GM23338 (cell line): Measurements from ENCODE around the gene SNAPC2. TPM values are rescaled to one million over a fixed set of nuclear protein-coding genes. Genes with fewer than 3 reads are reported as not detected.

ENCODE experiments used
- ATAC-seq: fragments of 200-7000 bp; cut with Tn5 transposase; 3 replicates; pipeline ENCODE4 v1.9.1; 2020
- DNase-seq: peaks from one replicate; pipeline ENCODE4 v3.0.0-alpha.2; 2015; ENCODE audit warnings: low spot score
- H2AFZ ChIP-seq: fragments of 200-600 bp; sonication (generic); 2 replicates; pipeline ENCODE4 v1.8.0; 2016; ENCODE audit warnings: antibody characterized with exemption, mild to moderate bottlenecking, moderate library complexity
- H3F3A ChIP-seq: fragments of 200-600 bp; sonication (generic); replicated peaks from 2 replicates; pipeline ENCODE4 v1.8.0; 2017; ENCODE audit warnings: antibody characterized with exemption, mixed run types, low read depth
- H3K27ac ChIP-seq: fragments of 200-600 bp; sonication (generic); 2 replicates; pipeline ENCODE4 v1.6.1; 2016; ENCODE audit warnings: low read depth
- H3K27me3 ChIP-seq: fragments of 200-600 bp; sonication (generic); 2 replicates; pipeline ENCODE4 v1.8.0; 2016; ENCODE audit warnings: mild to moderate bottlenecking, mixed run types, moderate library complexity; ENCODE audit not compliant: insufficient read depth
- H3K36me3 ChIP-seq: fragments of 200-600 bp; sonication (generic); 2 replicates; pipeline ENCODE4 v1.8.0; 2016; ENCODE audit warnings: mild to moderate bottlenecking; ENCODE audit not compliant: insufficient read depth
- H3K4me1 ChIP-seq: fragments of 200-600 bp; sonication (generic); 2 replicates; pipeline ENCODE4 v1.8.0; 2016; ENCODE audit warnings: mild to moderate bottlenecking, moderate library complexity; ENCODE audit not compliant: insufficient read depth
- H3K4me2 ChIP-seq: fragments of 200-600 bp; sonication (generic); 2 replicates; pipeline ENCODE4 v1.7.1; 2017; ENCODE audit warnings: mixed run types
- H3K4me3 ChIP-seq: fragments of 200-600 bp; sonication (generic); 2 replicates; pipeline ENCODE4 v1.6.1; 2016; ENCODE audit warnings: mixed run types
- H3K79me2 ChIP-seq: fragments of 200-600 bp; sonication (generic); replicated peaks from 2 replicates; pipeline ENCODE4 v1.8.0; 2017; ENCODE audit warnings: mild to moderate bottlenecking; ENCODE audit not compliant: insufficient read depth
- H3K9me2 ChIP-seq: fragments of 200-600 bp; sonication (generic); 2 replicates; pipeline ENCODE4 v1.8.0; 2017; ENCODE audit not compliant: insufficient read depth
- H4K20me1 ChIP-seq: fragments of 200-600 bp; sonication (generic); replicated peaks from 2 replicates; pipeline ENCODE4 v1.8.0; 2017; ENCODE audit warnings: mild to moderate bottlenecking; ENCODE audit not compliant: insufficient read depth
- H3K27ac Mint-ChIP-seq: 2 replicates; pipeline ENCODE4 v1.8.0; 2020; ENCODE audit warnings: inconsistent platforms, mild to moderate bottlenecking, moderate library complexity, mixed read lengths
- H3K27me3 Mint-ChIP-seq: 3 replicates; pipeline ENCODE4 v1.8.0; 2022; ENCODE audit warnings: low read depth, mild to moderate bottlenecking, moderate library complexity, mixed read lengths, inconsistent platforms; ENCODE audit not compliant: insufficient read depth, poor library complexity
- H3K36me3 Mint-ChIP-seq: 3 replicates; pipeline ENCODE4 v1.8.0; 2021; ENCODE audit warnings: low read depth, mild to moderate bottlenecking, inconsistent platforms, moderate library complexity, mixed read lengths
- H3K4me1 Mint-ChIP-seq: 3 replicates; pipeline ENCODE4 v1.8.0; 2020; ENCODE audit warnings: mild to moderate bottlenecking, inconsistent platforms, mixed read lengths
- H3K4me3 Mint-ChIP-seq: 3 replicates; pipeline ENCODE4 v1.8.0; 2021; ENCODE audit warnings: moderate library complexity, mild to moderate bottlenecking, inconsistent platforms, mixed read lengths
- H3K9me3 Mint-ChIP-seq: 3 replicates; pipeline ENCODE4 v1.8.0; 2020; ENCODE audit warnings: moderate library complexity, mild to moderate bottlenecking, inconsistent platforms, mixed read lengths
- NANOG ChIP-seq: IDR thresholded peaks from 2 replicates; pipeline ENCODE4 v1.6.1; 2016; ENCODE audit warnings: antibody characterized with exemption, borderline replicate concordance
- POLR2AphosphoS5 ChIP-seq: IDR thresholded peaks from 2 replicates; pipeline ENCODE4 v1.6.1; 2016; ENCODE audit warnings: antibody characterized with exemption, low read depth
- polyA plus RNA-seq: library from polyadenylated mRNA; unstranded; fragments of >200 nt; fragmentation: Nextera tagmentation; extraction: Ambion mirVana; gene quantifications from 2 replicates; pipeline ENCODE4 v1.2.1, GENCODE V29; 2016
- total RNA-seq: library from RNA; depleted of rRNA; stranded (reverse); fragments of >200 nt; shearing (Covaris generic); gene quantifications from 2 replicates; pipeline ENCODE4 v1.2.3, GENCODE V29; 2014
- TF ChIP-seq, protein P1 (sequence below): fragments of 250-450 bp; sonication (Bioruptor Pico); IDR thresholded peaks from 2 replicates; pipeline ENCODE4 v1.5.0; 2020; ENCODE audit warnings: mild to moderate bottlenecking, moderate library complexity
- TF ChIP-seq, protein P2 (sequence below), 2 experiments: fragments of 200-600 bp in 1 of 2; sonication (generic) in 1 of 2; conservative IDR thresholded peaks; 2 replicates each; pipeline versions ENCODE4 v1.5.1 to v1.6.1; 2016 to 2017; ENCODE audit warnings: antibody characterized with exemption in 2 of 2, low read depth in 2 of 2, mild to moderate bottlenecking in 2 of 2, moderate library complexity in 1 of 2

SNAPC2 gene
- total and polyA plus RNA-seq, 2 experiments from 2014 or later, result 17.1 to 25.1 TPM

GRCh38 chr19:7926021-7926726, 6.0 kb downstream of the SNAPC2 start, which contains the start of gene CTXN1:
Gene CTXN1, minus strand, starts transcription at chr19:7926135. Its CDS starts 597 bp downstream, at chr19:7925538.
- H3K36me3 Mint-ChIP-seq, result peaks cover 33% of the 10 kb centered on the region
- Histone ChIP-seq H4K20me1 (peaks cover 14% of the 10 kb centered on the region; the same call in 1 of the 2 replicates), H3K4me2 (peak within 1 kb of the TSS; percentile 90), H3K27me3 (no peaks in the 10 kb centered on the region), H3K27ac (no peak within 1 kb of the TSS), H3K4me1 (peaks cover 4% of the 10 kb centered on the region; the same call in 1 of the 2 replicates), H3K4me3 (peak within 1 kb of the TSS; percentile 61), H2AFZ (no peak within 1 kb of the TSS), H3F3A (peaks cover 31% of the 10 kb centered on the region), H3K9me2 (no peaks in the 10 kb centered on the region), H3K36me3 (no peaks in the 10 kb centered on the region; the same call in 1 of the 2 replicates), H3K79me2 (no peaks in the 10 kb centered on the region)
- ATAC-seq, result peak; percentile 8
- H3K27me3 Mint-ChIP-seq, result peaks cover 21% of the 10 kb centered on the region
- H3K4me3 Mint-ChIP-seq, result peak within 1 kb of the TSS; percentile 87
- DNase-seq, result peak; percentile 71
- peak within 1 kb of the TSS; percentile 56 for H3K27ac Mint-ChIP-seq
- TF ChIP-seq NANOG (no peak), POLR2AphosphoS5 (peak; percentile 35; the same call in 1 of the 2 replicates)
- TF ChIP-seq, protein P1, sequence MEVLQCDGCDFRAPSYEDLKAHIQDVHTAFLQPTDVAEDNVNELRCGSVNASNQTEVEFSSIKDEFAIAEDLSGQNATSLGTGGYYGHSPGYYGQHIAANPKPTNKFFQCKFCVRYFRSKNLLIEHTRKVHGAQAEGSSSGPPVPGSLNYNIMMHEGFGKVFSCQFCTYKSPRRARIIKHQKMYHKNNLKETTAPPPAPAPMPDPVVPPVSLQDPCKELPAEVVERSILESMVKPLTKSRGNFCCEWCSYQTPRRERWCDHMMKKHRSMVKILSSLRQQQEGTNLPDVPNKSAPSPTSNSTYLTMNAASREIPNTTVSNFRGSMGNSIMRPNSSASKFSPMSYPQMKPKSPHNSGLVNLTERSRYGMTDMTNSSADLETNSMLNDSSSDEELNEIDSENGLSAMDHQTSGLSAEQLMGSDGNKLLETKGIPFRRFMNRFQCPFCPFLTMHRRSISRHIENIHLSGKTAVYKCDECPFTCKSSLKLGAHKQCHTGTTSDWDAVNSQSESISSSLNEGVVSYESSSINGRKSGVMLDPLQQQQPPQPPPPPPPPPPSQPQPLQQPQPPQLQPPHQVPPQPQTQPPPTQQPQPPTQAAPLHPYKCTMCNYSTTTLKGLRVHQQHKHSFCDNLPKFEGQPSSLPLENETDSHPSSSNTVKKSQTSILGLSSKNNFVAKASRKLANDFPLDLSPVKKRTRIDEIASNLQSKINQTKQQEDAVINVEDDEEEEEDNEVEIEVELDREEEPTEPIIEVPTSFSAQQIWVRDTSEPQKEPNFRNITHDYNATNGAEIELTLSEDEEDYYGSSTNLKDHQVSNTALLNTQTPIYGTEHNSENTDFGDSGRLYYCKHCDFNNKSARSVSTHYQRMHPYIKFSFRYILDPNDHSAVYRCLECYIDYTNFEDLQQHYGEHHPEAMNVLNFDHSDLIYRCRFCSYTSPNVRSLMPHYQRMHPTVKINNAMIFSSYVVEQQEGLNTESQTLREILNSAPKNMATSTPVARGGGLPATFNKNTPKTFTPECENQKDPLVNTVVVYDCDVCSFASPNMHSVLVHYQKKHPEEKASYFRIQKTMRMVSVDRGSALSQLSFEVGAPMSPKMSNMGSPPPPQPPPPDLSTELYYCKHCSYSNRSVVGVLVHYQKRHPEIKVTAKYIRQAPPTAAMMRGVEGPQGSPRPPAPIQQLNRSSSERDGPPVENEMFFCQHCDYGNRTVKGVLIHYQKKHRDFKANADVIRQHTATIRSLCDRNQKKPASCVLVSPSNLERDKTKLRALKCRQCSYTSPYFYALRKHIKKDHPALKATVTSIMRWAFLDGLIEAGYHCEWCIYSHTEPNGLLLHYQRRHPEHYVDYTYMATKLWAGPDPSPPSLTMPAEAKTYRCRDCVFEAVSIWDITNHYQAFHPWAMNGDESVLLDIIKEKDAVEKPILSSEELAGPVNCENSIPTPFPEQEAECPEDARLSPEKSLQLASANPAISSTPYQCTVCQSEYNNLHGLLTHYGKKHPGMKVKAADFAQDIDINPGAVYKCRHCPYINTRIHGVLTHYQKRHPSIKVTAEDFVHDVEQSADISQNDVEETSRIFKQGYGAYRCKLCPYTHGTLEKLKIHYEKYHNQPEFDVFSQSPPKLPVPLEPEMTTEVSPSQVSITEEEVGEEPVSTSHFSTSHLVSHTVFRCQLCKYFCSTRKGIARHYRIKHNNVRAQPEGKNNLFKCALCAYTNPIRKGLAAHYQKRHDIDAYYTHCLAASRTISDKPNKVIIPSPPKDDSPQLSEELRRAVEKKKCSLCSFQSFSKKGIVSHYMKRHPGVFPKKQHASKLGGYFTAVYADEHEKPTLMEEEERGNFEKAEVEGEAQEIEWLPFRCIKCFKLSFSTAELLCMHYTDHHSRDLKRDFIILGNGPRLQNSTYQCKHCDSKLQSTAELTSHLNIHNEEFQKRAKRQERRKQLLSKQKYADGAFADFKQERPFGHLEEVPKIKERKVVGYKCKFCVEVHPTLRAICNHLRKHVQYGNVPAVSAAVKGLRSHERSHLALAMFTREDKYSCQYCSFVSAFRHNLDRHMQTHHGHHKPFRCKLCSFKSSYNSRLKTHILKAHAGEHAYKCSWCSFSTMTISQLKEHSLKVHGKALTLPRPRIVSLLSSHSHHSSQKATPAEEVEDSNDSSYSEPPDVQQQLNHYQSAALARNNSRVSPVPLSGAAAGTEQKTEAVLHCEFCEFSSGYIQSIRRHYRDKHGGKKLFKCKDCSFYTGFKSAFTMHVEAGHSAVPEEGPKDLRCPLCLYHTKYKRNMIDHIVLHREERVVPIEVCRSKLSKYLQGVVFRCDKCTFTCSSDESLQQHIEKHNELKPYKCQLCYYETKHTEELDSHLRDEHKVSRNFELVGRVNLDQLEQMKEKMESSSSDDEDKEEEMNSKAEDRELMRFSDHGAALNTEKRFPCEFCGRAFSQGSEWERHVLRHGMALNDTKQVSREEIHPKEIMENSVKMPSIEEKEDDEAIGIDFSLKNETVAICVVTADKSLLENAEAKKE (CRISPR knock-in tag), result no peak
- TF ChIP-seq, protein P2, sequence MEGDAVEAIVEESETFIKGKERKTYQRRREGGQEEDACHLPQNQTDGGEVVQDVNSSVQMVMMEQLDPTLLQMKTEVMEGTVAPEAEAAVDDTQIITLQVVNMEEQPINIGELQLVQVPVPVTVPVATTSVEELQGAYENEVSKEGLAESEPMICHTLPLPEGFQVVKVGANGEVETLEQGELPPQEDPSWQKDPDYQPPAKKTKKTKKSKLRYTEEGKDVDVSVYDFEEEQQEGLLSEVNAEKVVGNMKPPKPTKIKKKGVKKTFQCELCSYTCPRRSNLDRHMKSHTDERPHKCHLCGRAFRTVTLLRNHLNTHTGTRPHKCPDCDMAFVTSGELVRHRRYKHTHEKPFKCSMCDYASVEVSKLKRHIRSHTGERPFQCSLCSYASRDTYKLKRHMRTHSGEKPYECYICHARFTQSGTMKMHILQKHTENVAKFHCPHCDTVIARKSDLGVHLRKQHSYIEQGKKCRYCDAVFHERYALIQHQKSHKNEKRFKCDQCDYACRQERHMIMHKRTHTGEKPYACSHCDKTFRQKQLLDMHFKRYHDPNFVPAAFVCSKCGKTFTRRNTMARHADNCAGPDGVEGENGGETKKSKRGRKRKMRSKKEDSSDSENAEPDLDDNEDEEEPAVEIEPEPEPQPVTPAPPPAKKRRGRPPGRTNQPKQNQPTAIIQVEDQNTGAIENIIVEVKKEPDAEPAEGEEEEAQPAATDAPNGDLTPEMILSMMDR (conservative IDR thresholded peaks at IDR 0.05; ENCODE audit: low read depth in 2 of 2), result no peak
- H3K4me1 Mint-ChIP-seq, result peaks cover 4% of the 10 kb centered on the region
- H3K9me3 Mint-ChIP-seq, result no peaks in the 10 kb centered on the region
